SW480 (cell line): ENCODE data around the gene GPR153.

Experiments
- DNase-seq: peaks from one replicate; pipeline ENCODE4 v3.0.0-alpha.2; 2016; ENCODE audit warnings: low spot score

The GPR153 gene

DNA sequence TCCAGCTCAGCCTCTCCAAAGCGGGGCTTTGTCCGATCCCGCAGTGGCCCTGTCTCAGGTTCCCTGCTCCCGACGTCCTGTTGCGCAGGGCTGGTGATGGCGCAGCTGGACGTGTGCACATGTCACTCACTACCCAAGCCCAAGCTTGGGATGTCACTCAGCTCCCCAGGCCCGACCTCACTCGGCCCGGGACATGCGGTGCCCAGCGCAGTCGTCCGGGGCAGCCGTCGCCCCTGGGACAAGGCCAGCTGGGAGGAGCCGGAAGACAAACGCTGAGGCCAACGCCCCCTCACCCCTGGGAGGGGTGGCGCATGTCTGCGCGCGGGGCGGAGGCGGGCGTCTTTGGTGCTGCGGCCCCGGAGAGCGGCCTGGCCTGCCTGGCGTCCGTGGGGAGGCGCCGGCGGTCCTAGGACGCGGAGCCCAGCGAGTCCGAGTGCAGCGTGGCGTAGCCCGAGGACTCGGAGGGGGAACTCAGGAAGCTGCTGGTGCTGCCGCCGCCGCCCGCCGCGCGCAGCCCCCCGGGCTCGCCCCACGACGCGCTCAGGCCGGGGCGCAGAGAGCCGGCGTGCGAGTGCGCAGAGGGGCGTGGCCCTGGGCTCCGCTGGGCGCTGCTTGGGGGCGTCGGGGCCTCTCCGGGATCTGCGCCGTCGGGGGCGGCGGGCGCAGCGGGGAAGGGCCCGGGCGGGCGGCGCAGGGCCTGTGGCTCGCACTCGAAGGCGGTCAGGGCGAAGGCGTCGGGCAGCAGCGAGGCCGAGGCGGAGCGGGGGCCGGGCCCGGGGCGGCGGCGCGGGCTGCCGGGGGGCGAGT is 11.8 kb downstream of the GPR153 start:
- DNase-seq = no peak

DNA sequence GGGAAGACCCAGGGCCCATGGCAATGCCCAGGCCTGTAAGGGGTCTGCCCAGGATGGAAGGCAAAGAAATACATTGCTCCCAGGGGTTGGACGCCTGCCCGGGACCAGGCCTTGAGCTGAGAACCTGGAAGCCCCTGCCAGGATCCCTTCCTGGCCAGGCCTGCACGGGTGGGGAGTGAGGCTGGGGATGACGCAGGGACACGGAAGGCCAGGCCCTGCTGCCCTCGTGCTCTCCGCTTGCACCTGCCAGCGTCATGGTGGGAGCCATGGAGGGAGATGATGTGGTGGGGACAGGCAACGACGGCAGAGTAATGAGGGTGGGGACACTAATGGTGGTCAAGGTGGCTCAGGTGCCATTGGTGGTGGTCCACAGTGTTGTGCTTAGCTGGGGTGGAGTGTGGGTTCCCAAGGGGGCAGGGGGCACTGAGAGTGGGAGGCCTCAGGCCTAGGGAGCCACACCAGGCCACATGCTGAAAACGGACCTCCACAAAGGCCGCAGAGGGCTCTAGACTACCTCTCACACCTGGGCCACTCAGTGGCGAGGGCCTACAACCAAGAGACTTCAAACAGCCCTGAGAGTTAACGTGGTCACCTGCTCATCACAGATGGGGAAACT is 12.6 kb downstream of the GPR153 start:
- DNase-seq = no peak

DNA sequence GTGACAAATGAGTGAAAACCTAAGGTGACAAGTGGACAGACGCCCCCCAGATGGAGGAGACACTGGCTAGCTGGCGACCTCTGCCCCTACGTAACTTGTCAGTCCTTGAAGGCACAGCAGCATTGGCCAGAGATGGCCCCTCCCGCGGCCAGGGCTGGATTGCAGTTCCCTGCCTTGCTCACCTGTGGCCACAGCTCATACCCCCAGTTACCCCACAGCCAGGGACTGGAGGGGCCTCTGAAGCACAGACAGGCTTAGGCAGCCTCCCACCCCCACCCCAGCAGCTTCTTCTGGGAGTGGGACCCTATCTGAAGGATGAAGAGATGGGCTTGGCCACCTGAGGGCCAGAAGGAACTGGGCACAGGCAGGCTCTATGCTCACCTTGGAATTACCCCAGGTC is 13.2 kb downstream of the GPR153 start:
- no peak for DNase-seq

DNA sequence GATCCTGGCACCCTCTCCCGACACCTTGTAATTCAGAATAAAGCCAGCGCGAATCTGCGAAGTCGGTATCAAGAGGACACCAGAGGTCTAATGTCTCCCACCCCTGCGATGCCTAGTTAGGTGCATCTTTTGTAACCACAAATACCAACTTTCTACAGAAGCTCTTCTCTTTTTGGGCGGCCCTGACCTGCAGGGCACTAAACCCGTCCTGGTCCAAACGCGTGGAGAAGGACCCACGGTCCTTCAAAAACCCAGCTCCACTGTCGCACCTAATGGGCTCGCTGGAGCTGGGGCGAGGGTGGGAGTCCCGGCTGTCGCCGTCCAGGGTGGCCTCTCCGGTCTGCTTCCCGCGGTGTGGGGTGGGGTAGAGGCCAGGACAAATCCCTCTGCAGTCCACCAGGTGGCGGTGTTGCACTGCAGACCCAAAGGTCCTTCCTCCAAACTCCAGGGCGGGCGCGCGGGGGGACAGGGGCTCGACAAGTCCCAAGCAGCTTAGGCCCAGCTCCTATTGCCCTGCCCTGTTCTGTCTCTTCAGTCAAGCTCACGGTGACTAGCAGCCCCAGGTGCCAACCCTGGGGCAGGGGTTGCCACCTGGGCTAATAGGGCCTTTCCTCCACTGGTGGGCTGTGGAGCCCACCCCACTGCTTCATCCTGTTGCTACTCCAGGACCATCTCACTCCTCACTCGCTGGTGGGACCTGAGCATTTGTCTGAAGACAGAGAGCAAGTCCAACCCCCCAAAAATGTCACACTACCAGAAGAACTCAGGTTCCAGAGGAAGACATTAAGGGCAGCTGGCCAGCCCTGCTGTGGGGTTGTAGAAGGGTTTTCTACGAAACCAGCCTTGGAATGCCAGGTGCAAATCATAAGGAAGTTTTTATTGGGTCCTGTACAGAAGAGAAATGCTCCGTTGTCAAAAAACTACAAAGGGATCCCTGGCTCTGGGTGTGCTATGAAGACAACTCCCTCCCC is 14.1 kb downstream of the GPR153 start:
- DNase-seq = peak; percentile 75

DNA sequence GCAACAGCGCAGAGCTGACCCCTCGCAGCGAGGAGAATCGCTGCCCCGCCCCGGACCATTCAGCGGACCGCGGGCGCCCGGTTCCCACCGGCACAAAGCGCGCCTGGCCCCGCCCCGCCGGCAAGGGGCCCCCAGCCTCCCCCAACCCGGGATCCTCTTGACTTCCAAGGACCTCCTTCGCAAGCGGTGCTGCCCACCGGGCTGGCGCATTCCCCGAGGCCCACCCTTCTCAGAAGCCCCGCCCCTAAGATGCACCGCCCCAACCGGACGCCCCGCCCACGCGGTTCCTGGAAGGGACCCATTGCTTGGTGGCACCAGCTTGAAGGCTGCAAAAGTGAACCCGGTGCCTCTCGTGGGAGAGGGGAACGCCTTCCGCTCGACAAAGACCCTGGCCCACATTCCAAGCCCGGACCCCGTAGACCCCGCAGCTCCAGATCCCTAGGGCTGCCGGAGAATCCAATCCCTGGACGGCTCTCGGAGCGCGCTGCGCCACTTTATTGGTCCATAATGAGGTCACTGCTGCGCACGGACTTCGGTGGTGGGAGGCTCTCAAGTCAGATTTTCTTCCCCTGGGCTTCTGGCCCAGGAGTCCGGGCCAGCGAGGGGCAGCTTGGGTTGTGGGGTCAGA is 14.9 kb downstream of the GPR153 start:
- no peak for DNase-seq

DNA sequence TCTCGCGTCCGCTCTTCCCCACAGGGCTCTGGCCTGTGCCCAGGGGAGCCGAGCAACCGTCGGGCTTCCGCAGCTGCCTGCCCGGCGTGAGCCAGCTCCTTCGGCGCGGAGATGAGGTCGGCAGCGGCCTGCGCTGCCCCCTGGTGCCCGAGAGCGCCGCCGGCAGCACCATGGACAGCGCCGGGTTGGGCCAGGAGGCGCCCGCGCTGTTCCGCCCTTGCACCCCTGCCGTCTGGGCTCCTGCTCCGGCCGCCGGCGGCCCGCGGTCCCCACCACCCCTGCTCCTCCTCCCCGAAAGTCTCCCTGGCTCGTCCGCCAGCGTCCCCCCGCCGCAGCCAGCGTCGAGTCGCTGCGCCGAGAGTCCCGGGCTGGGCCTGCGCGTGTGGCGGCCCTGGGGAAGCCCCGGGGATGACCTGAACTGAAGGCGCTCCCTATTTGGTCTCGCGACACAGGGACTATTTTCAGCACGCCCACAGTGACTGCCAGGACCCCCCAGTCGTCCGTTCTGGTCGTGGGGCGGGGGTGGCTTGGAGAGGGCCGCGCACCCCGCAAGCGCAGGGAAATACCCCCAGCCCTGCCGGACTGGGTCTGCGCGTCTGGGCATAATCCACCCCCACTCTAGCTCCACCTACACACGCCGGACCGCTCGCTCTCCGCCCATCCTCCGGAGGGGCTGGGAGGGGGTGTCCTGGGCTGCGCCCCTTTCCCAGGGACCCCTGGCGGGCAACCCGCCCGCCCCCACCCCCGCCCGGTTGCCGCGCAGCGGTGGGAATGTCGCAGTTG is 15.6 kb downstream of the GPR153 start:
- DNase-seq = peak; percentile 74

DNA sequence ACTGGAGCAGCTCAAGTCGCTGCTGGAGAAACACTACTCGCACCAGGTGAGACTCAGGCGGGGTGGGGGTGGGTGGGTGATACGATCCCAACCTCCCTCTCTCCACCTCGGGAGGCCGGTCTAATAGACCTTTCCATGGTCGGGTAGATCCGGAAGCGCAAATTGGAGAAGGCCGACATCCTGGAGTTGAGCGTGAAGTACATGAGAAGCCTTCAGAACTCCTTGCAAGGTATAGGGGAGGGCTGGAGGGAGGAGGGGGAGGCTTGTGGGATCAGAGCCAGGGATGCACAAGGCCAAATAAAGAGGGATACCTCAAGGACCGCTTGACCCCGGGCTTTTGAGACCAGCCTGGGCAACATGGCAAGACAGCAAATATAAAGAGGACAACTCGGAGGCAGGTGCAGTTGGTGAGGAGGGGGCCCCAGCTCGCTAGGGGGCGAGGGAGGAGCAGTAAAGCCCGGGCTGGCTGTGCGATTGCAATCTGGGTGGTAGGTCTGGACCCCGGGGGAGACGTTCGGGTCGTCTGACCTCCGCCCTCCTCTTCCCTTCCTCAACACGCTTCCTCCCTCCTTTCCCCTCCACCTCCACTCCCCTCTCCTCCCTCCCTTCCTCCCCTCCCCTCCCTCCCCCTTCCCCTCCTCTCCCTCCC is 16.4 kb downstream of the GPR153 start:
- no peak for DNase-seq

DNA sequence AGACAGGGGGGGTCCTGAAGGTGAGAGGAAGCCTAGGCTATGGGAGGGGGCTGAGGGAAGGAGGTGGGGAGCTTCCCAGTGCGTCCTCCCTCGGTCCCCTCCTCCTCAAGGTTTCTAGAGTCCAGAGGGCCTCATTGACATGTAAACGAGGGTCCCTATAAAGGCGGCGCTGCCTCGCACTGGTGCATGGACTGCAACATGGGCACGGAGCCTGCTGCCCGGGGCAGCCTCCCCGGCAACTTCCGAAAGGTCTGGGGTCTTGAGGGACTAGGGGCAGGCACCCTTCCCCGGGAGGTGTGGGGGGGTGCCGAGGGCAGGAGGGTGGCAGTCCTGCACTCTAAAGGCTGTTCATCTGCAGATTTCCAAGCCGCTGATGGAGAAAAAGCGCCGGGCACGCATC is 16.9 kb downstream of the GPR153 start, which contains the start of gene HES3:
HES3 (plus strand) TSS at position 187 of the 400 bp plus-strand sequence; CDS start at position 374, 187 bp downstream.
- DNase-seq = no peak

DNA sequence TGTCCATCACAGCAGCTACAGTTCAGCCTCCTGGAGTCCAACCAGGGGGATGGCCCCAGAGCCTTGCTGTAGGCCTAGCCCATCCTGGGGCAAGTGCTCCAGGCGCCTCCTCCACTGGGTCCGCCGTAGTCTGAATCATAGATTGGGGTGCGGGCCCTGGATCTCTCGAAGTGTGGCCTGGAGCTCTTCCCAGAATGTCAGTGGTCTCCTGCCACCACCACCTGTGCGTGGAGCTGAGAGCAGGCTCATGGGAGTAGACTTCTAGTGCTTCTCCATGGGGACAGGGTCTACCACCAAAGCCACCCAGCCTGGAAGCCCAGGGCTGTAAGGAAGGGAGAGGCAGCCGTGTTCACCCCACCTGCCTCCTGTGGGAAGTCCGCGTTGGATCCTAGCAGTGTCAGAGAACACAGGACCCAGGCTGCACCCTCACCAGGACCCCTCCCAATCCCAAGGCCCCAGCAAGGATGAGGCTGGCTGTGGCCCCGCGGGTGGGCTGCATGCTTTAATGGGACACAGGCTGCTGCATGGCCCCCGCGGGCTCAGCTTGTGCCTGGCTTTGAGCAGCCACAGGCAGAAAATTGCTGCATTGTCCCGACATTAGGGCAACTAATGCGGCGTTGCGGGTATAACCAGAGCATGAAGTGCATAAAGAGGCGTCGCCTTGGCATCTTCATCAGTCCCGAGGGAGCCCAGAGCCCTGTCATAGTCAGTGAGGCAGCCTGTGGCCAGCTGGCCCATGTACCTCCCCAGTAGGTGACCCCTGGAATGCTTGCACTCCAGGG is 17.7 kb downstream of the GPR153 start:
- DNase-seq = no peak

DNA sequence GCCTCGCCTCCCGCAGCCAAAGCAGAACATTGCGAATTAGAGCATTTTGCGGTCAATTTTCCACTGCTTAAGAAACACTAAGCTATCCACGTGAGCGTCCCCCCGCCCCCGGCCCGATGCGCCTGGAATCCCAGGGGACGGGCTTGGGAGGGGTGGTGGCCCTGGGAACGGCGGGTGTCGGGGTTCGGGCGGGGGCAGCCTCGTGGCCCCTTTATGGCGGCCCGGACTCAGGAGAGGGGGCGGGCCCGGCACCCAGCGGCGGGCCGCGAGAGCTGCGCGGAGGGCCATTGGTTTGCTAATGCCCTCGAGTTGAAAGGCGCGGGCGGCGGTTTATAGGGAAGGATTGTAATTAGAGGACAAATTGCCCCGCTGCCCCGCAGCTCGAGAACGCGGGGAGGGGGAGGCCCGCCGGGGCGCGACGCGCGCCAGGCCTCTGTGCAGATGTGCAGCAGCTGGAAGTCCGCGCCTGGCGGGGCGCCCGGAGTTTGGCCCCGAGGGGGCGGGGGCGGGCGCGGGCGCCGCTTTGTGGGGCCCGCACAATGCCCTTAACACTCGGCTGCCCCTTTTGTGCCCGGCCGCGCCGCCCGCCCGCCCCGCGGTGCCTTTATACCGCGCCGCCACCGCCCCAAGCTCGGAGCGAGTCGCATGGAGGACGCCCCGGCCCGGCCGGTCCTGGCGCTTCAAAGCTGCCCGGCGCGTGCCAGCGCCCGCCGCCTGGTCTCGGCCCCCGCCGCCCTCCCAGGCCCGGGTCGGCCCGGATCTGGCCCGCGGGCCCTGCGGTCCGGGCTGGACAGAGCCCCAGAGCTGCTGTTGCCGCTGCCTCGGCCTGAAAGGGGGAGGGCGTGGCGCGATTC is 18.8 kb downstream of the GPR153 start:
- DNase-seq = no peak

DNA sequence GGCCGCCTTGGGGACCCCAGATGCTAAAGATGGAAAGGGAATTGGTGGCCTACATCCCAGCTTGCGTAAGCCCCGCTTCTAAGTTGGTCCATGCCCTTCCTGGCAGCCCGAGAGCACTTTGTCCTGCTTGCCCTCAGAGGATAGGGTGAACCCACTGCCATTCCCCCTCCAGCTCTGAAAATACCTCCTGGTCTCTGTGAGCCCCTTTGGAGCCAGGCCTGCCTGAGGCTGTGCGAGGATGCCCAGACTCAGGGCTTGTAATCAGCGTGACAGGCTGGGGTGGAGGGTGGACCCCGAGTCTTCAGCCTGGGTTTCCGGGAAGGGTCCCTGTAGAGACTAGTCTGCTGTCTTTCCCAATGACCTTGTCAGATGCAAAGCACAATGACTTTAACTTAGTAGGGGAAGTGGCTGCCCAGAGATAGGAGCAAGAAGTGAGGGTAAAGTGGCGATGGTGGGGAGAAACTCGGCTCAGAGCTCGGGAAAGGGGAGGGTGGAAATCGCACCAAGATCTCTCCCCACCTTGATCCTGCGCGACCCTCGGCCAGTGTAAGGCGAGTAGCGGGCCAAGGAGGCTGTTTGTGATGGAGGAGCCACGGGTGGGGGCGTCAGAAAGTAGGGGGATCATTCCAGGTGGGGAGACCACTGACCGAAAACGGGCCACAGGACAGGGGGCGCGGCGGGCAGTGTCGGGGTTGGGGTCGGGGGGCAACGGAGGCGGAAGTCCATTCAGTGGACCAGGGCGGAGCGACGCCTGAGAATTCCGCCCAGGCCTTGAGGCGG is 19.6 kb downstream of the GPR153 start:
- DNase-seq = no peak

DNA sequence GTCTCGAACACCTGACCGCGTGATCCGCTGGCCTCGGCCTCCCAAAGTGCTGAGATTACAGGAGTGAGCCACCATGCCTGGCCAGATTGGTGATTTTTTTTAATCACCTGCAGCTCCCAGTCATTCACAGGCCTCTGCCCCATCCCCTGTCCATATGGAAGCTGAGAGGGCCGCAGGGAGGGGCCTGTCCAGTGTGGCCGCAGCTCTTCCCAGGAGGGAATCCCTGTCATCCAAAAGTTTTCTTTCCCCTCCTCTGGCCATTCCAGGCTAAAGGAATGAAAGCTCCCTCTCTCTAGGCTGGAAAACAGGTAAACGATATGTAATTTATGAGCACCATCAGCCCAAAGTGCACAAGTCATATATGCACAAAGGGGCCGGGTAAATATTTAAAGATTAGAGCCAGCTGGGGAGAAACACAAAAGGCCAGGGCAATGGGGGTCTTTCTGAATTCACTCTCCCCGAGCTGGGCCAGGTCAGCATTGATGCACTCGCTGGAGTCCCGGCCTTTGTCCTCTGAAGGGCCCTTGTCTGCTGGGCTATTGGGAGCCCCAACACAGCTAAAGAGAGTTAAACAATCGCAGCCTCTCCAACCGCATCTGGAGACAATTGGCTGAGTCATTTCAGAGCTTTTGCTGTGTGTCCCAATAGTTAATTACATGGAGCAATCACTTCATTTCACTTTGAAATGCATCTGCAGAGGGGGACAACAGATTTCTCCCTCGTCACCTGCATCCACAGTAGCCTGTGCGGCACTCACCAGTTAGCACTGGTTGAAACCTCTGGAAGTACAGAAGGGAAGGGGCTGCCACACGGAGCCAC is 20.7 kb downstream of the GPR153 start:
- DNase-seq = no peak

DNA sequence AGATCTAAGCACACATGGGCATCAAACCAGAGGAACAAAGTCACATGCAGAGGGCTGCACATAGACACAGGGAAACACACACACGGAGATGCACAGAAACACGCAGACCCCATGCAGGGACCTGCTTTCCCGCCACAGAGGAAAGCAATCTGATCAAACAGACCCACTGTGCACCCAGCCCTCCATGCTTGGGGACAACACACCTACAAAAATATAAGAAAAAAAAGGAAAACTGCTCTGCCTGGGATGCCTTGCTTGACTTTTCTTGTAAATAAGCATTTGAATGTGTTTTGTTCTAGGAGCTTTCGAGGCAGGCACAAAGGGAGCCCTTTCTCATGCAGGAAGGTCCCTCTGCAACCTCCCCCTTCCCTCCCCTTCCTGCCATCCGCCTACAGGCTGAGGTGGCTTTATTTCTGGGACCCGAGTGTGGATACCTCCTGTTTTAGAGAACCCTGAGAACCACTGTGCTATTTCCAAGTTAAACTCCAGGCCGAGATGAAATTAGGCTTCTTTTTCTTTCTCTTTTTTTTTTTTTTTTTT is 21.6 kb downstream of the GPR153 start:
- no peak for DNase-seq

DNA sequence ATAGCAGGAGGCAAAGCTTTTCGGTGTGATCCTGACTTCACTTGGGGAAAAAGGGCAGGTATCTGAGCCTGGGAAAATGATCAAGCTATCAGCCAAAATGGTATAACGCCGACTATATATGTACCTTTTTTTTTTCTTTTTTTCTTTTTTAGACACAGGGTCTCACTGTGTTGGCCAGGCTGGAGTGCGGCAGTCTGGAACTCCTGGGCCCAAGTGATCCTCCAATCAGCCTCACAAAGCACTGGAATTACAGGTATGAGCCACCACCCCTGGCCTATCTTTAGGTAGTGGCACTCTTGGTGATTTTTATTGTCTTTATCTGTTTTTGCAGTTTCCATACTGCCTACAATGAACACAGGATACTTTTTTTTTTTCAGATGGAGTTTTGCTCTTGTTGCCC is 23.8 kb downstream of the GPR153 start:
- no peak for DNase-seq

DNA sequence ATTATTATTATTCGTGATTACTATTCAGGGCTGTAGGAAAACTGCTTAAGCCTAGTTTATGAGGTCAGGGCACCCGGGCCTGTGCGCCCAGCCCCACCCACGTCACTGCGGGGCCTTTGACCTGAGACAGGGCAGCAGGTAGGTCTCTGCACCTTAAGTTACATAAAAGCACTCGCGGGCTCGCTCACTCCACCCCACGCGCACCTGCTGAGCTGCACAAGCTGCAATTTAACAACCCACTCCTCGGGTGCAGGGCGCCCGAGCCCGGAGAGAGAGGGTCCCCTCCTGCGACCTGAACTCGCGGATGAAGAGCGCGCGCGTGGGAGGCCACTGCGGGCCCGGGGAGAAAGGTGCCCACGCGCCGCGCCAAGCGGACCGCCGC is 25.6 kb downstream of the GPR153 start:
- no peak for DNase-seq

DNA sequence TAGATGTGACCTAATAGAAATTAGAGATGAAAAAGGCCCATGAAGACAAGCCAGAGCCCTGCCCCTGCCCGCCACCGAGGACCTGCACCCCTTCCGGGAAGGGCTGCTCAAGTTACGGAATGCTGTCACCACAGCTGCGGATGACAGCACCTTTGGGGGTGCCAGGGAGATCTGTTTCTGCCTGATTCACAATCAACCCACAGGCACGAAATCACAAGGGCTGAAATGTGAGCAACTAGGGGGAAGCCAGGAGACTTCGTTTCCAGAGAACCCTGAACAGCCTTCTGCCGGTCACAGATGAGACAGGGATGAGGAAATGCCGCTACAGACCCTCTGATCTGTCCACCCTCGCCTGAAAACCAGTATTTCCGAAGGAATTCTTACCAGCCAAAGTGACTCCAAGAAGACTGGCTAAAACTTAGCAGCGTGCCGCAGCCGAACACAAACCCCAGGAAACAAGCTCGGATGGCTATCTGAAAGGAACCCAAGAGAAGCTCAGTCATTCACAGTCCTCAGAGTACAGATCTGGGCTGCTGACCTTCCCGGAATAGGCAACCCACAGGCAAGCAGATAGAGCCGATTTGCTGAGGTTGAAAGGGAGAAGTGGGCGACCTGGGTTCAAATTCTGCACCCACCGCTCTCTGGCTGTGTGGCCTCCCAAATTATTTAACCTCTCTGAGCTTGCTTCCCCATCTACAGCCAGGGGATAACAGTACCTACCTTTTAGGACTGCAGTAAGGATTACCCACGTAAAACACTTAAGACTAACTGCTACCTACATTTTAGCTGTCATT is 26.2 kb downstream of the GPR153 start:
- peak; percentile 42 for DNase-seq
